Parathyroid adenoma (tissue), 2 donors: ENCODE results near the gene HABP2.

Experiments used
- H2AFZ ChIP-seq: fragments of 300-600 bp; sonication (generic); one replicate; pipeline ENCODE4 v1.7.0; 2017; ENCODE audit warnings: antibody characterized with exemption, mild to moderate bottlenecking
- H3K27ac ChIP-seq: fragments of 300-600 bp; sonication (generic); one replicate; pipeline ENCODE4 v1.7.0; 2017
- H3K27me3 ChIP-seq: fragments of 300-600 bp; sonication (generic); one replicate; pipeline ENCODE4 v1.7.0; 2017; ENCODE audit warnings: low read length; ENCODE audit not compliant: control insufficient read depth, insufficient read depth
- H3K36me3 ChIP-seq: fragments of 300-600 bp; sonication (generic); one replicate; pipeline ENCODE4 v1.7.0; 2017; ENCODE audit warnings: low read length; ENCODE audit not compliant: control insufficient read depth, insufficient read depth
- H3K4me1 ChIP-seq: fragments of 300-600 bp; sonication (generic); one replicate; pipeline ENCODE4 v1.7.0; 2017; ENCODE audit warnings: control low read depth
- H3K4me2 ChIP-seq: fragments of 300-600 bp; sonication (generic); one replicate; pipeline ENCODE4 v1.7.0; 2017; ENCODE audit warnings: low read length
- H3K4me3 ChIP-seq: fragments of 300-600 bp; sonication (generic); one replicate; pipeline ENCODE4 v1.7.0; 2017; ENCODE audit warnings: low read depth, low read length
- H3K79me2 ChIP-seq: fragments of 300-600 bp; sonication (generic); one replicate; pipeline ENCODE4 v1.7.0; 2017; ENCODE audit warnings: control low read depth
- H3K9ac ChIP-seq: fragments of 300-600 bp; sonication (generic); one replicate; pipeline ENCODE4 v1.7.0; 2017; ENCODE audit warnings: mild to moderate bottlenecking
- H3K9me3 ChIP-seq: fragments of 300-600 bp; sonication (generic); one replicate; pipeline ENCODE4 v1.7.0; 2017; ENCODE audit warnings: low read length; ENCODE audit not compliant: control insufficient read depth
- CTCF ChIP-seq: fragments of 300-600 bp; sonication (generic); IDR thresholded peaks from one replicate; pipeline ENCODE4 v1.7.0; 2017; ENCODE audit warnings: antibody characterized with exemption, mild to moderate bottlenecking
- donor health status: primary hyperparathyroidism.

Gene HABP2

GRCh38 chr10:113534423-113534822 lies 18.4 kb upstream of the HABP2 start:
- Histone ChIP-seq H3K27ac (no peak overlapping the region), H3K36me3 (no peaks in the 10 kb centered on the region), H3K4me2 (no peak overlapping the region), H3K79me2 (no peaks in the 10 kb centered on the region), H2AFZ (no peak overlapping the region), H3K9ac (no peak overlapping the region), H3K9me3 (no peaks in the 10 kb centered on the region), H3K27me3 (no peaks in the 10 kb centered on the region), H3K4me1 (no peaks in the 10 kb centered on the region), H3K4me3 (no peak overlapping the region)
- no peak for TF ChIP-seq CTCF

GRCh38 chr10:113537672-113538071 lies 15.2 kb upstream of the HABP2 start:
- no peak for TF ChIP-seq CTCF
- H3K4me3 ChIP-seq = no peak overlapping the region

GRCh38 chr10:113538151-113538550 lies 14.7 kb upstream of the HABP2 start:
- TF ChIP-seq CTCF = no peak
- Histone ChIP-seq H3K36me3 (no peaks in the 10 kb centered on the region), H2AFZ (no peak overlapping the region), H3K4me2 (no peak overlapping the region), H3K27me3 (no peaks in the 10 kb centered on the region), H3K9ac (no peak overlapping the region), H3K9me3 (no peaks in the 10 kb centered on the region), H3K4me1 (no peaks in the 10 kb centered on the region), H3K27ac (no peak overlapping the region), H3K4me3 (no peak overlapping the region), H3K79me2 (no peaks in the 10 kb centered on the region)

More at GRCh38 chr10:113537672-113538071, 15.2 kb upstream of the HABP2 start:
- no peak overlapping the region for H2AFZ ChIP-seq
- H3K4me1 ChIP-seq = no peaks in the 10 kb centered on the region
- H3K27ac ChIP-seq = no peak overlapping the region
- H3K79me2 ChIP-seq = no peaks in the 10 kb centered on the region
- H3K27me3 ChIP-seq = no peaks in the 10 kb centered on the region
- H3K9ac ChIP-seq = no peak overlapping the region
- H3K36me3 ChIP-seq = no peaks in the 10 kb centered on the region
- H3K9me3 ChIP-seq = no peaks in the 10 kb centered on the region
- no peak overlapping the region for H3K4me2 ChIP-seq

GRCh38 chr10:113539789-113540188 lies 13.1 kb upstream of the HABP2 start:
- no peak overlapping the region for H3K27ac ChIP-seq

More at GRCh38 chr10:113539789-113540188, 13.1 kb upstream of the HABP2 start:
- Histone ChIP-seq H2AFZ (no peak overlapping the region), H3K27me3 (no peaks in the 10 kb centered on the region), H3K9me3 (no peaks in the 10 kb centered on the region), H3K9ac (no peak overlapping the region), H3K4me2 (no peak overlapping the region), H3K36me3 (no peaks in the 10 kb centered on the region), H3K4me3 (no peak overlapping the region), H3K4me1 (no peaks in the 10 kb centered on the region), H3K79me2 (no peaks in the 10 kb centered on the region)
- TF ChIP-seq CTCF = no peak
